Keratinocyte (primary cell): ENCODE data around the gene MED15.

Source experiments
- CTCF ChIP-seq, 3 experiments: IDR thresholded peaks in 1 of 3; conservative IDR thresholded peaks in 1 of 3; optimal IDR thresholded peaks in 1 of 3; 2 replicates in 2 of 3; 3 replicates in 1 of 3; pipeline versions ENCODE3 to v1.5.1; 2011; ENCODE audit warnings: low read length in 3 of 3, mild to moderate bottlenecking in 3 of 3, moderate library complexity in 2 of 3, control low read depth in 1 of 3, inconsistent platforms in 1 of 3; ENCODE audit not compliant: insufficient read depth in 2 of 3; ENCODE audit errors: extremely low read depth in 1 of 3
- EZH2 ChIP-seq: IDR thresholded peaks from one replicate; pipeline ENCODE4 v1.6.1; 2012; ENCODE audit warnings: inconsistent platforms, mild to moderate bottlenecking, low read length, moderate library complexity

DNA sequence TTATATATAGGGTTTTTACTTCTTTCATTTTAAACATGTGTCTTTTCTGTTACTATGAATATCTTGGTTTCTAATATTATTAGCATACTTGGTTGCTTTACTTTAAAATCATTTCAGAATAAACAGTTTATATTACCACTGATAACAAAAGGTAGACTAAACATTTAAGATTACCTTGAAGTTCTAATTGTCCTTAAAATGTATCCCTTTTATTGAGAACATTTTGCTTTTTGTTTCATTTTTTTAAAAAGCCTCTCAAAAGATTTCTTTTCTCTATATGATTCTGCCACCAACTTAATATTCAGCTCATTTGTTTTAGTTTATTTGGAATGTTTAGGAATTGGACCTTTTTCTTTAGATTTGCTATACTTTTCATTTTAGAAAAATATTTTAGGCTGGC is 39.6 kb downstream of the MED15 start:
- TF ChIP-seq CTCF (optimal IDR thresholded peaks at IDR 0.05 in 1 of 3, IDR thresholded peaks at IDR 0.05 in 1 of 3, conservative IDR thresholded peaks at IDR 0.05 in 1 of 3; ENCODE audit: extremely low read depth in 1 of 3, insufficient read depth in 2 of 3, low read length in 3 of 3) = no peak
- TF ChIP-seq EZH2 = no peak
